GM18520 (cell line): ENCODE data around the gene CDH13.

ENCODE experiments used
- ATAC-seq: cut with Tn5 transposase; IDR thresholded peaks from one replicate; pipeline ENCODE4 v1.9.1; 2021; ENCODE audit not compliant: unreplicated experiment

The CDH13 gene

GRCh38 chr16:82834151-82834815, 207.5 kb downstream of the CDH13 start:
- ATAC-seq: no peak

- ATAC-seq: no peak
Observed at GRCh38 chr16:82835487-82836155, 208.9 kb downstream of the CDH13 start.

- ATAC-seq: no peak
Observed at GRCh38 chr16:82841108-82841507, 214.3 kb downstream of the CDH13 start.

- no peak for ATAC-seq
Observed at GRCh38 chr16:82843606-82844271, 217.0 kb downstream of the CDH13 start.

- no peak for ATAC-seq
Observed at GRCh38 chr16:82845116-82845515, 218.3 kb downstream of the CDH13 start.

- no peak for ATAC-seq
Observed at GRCh38 chr16:82846806-82847205, 220.0 kb downstream of the CDH13 start.

GRCh38 chr16:82848013-82848412, 221.2 kb downstream of the CDH13 start:
- no peak for ATAC-seq

GRCh38 chr16:82852388-82853008, 225.7 kb downstream of the CDH13 start:
- ATAC-seq: no peak

- no peak for ATAC-seq
Observed at GRCh38 chr16:82855471-82855870, 228.7 kb downstream of the CDH13 start.

GRCh38 chr16:82857693-82858365, 231.1 kb downstream of the CDH13 start:
- ATAC-seq: no peak

- ATAC-seq: no peak
Observed at GRCh38 chr16:82859662-82860061, 232.9 kb downstream of the CDH13 start.

- no peak for ATAC-seq
Observed at GRCh38 chr16:82860071-82860470, 233.3 kb downstream of the CDH13 start.

GRCh38 chr16:82862057-82862456, 235.3 kb downstream of the CDH13 start:
- ATAC-seq: no peak

- no peak for ATAC-seq
Observed at GRCh38 chr16:82864332-82865040, 237.7 kb downstream of the CDH13 start.

GRCh38 chr16:82865412-82865811, 238.6 kb downstream of the CDH13 start:
- ATAC-seq: no peak

- no peak for ATAC-seq
Observed at GRCh38 chr16:82867485-82867884, 240.7 kb downstream of the CDH13 start.

- ATAC-seq: no peak
Observed at GRCh38 chr16:82874271-82874670, 247.5 kb downstream of the CDH13 start.

GRCh38 chr16:82874672-82875071, 247.9 kb downstream of the CDH13 start:
- no peak for ATAC-seq

GRCh38 chr16:82876951-82877350, 250.2 kb downstream of the CDH13 start:
- ATAC-seq: no peak

GRCh38 chr16:82878466-82878865, 251.7 kb downstream of the CDH13 start:
- ATAC-seq: no peak

- no peak for ATAC-seq
Observed at GRCh38 chr16:82880346-82880745, 253.6 kb downstream of the CDH13 start.
